HG03521 (cell line): ENCODE data around the gene OR4C6.

ENCODE experiments used
- ATAC-seq: cut with Tn5 transposase; IDR thresholded peaks from one replicate; pipeline ENCODE4 v1.9.1; 2021; ENCODE audit warnings: mild to moderate bottlenecking, moderate library complexity; ENCODE audit not compliant: unreplicated experiment

The OR4C6 gene

GRCh38 chr11:55661901-55662300 is at the start of gene OR4C6:
Gene OR4C6 (plus strand): TSS chr11:55662201. CDS start chr11:55665167, 2,966 bp downstream.
- no peak for ATAC-seq

GRCh38 chr11:55624531-55624930 is 37.5 kb upstream of the OR4C6 start:
- no peak for ATAC-seq

GRCh38 chr11:55634813-55635212 is 27.2 kb upstream of the OR4C6 start, which contains the start of gene OR4P4:
Gene OR4P4 (plus strand): TSS chr11:55635113.
- no peak for ATAC-seq

GRCh38 chr11:55648027-55648426 is 14.0 kb upstream of the OR4C6 start, which contains the start of gene OR4S2:
Gene OR4S2 (plus strand): TSS chr11:55648327. CDS start chr11:55650904, 2,577 bp downstream.
- no peak for ATAC-seq

GRCh38 chr11:55652560-55652959 is 9.4 kb upstream of the OR4C6 start:
- ATAC-seq = no peak

GRCh38 chr11:55655096-55655495 is 6.9 kb upstream of the OR4C6 start:
- no peak for ATAC-seq

- ATAC-seq = peak; percentile 87
Observed at GRCh38 chr11:55658031-55658573, 3.9 kb upstream of the OR4C6 start.

GRCh38 chr11:55658608-55659007 is 3.4 kb upstream of the OR4C6 start:
- ATAC-seq = no peak

- no peak for ATAC-seq
Observed at GRCh38 chr11:55669376-55669775, 7.4 kb downstream of the OR4C6 start.

- ATAC-seq = no peak
Observed at GRCh38 chr11:55673860-55674259, 11.9 kb downstream of the OR4C6 start.

- ATAC-seq = no peak
Observed at GRCh38 chr11:55697817-55698216, 35.8 kb downstream of the OR4C6 start.

- ATAC-seq = no peak
Observed at GRCh38 chr11:55701429-55701828, 39.4 kb downstream of the OR4C6 start.

- no peak for ATAC-seq
Observed at GRCh38 chr11:55707029-55707428, 45.0 kb downstream of the OR4C6 start.

GRCh38 chr11:55714982-55715888 is 53.2 kb downstream of the OR4C6 start:
- ATAC-seq = no peak
